K562 (cell line): Measurements from ENCODE around the gene NPAS2. TPM values are rescaled to one million over a fixed set of nuclear protein-coding genes. Genes with fewer than 3 reads are reported as not detected.

Source experiments
- ATAC-seq: fragments of 200-7000 bp; cut with Tn5 transposase; 3 replicates; pipeline ENCODE4 v1.9.1; 2020; ENCODE audit warnings: moderate library complexity
- BruUV-seq: library from RNA; stranded (reverse); fragments of 400-500 nt; replicated peaks from 2 replicates; lab custom pipeline; 2021; lab: Mats Ljungman, UMichigan
- CTCF ChIA-PET: fragments of 300-600 bp; formaldehyde crosslinking; extraction: SDS; loops from one replicate; lab custom pipeline; 2021; ENCODE audit warnings: low intra/inter-chr PET ratio; lab: Yijun Ruan, JAX
- POLR2A ChIA-PET: fragments of 300-600, 350-650 bp; sonication (Branson Sonifier 250); formaldehyde crosslinking; extraction: SDS; loops from one replicate; lab custom pipeline; 2021; ENCODE audit warnings: antibody characterized with exemption, inconsistent platforms; lab: Yijun Ruan, JAX
- DNase-seq, 4 experiments: peaks; one replicate each; pipeline versions ENCODE4 v3.0.0 to v3.0.0-alpha.2; 2011 to 2018; ENCODE audit warnings: low spot score in 3 of 4, mixed read lengths in 3 of 4; ENCODE audit errors: extremely low read depth in 1 of 4
- FAIRE-seq: peaks from 2 replicates; lab custom pipeline; 2011; peaks lifted over from hg19 to GRCh38; lab: Jason Lieb, UNC
- H2AFZ ChIP-seq: 2 replicates; pipeline ENCODE4 v1.6.0; 2011; ENCODE audit warnings: low read depth, low read length, control low read depth, inconsistent platforms
- H3K27ac ChIP-seq: fragments of 200-600 bp; 3 replicates; pipeline ENCODE4 v1.8.0; 2011; ENCODE audit warnings: low read depth, mild to moderate bottlenecking, control low read depth, inconsistent platforms, low read length, moderate library complexity, mixed read lengths; ENCODE audit errors: extremely low read depth
- H3K27me3 ChIP-seq, 2 experiments: fragments of 300-600 bp in 1 of 2; 2 replicates in 1 of 2; 3 replicates in 1 of 2; pipeline versions ENCODE4 v1.6.0 to v1.8.0; 2011; ENCODE audit warnings: inconsistent platforms in 2 of 2, low read length in 2 of 2, mild to moderate bottlenecking in 1 of 2, mixed read lengths in 1 of 2, moderate library complexity in 1 of 2; ENCODE audit not compliant: control insufficient read depth in 2 of 2, insufficient read depth in 2 of 2
- H3K36me3 ChIP-seq: fragments of 300-600 bp; 3 replicates; pipeline ENCODE4 v1.8.0; 2011; ENCODE audit warnings: mild to moderate bottlenecking, low read length, inconsistent platforms; ENCODE audit not compliant: control insufficient read depth, insufficient read depth
- H3K4me1 ChIP-seq, 2 experiments: fragments of 200-600 bp in 1 of 2; replicated peaks in 1 of 2; 2 replicates in 1 of 2; 3 replicates in 1 of 2; pipeline versions ENCODE4 v1.5.1 to v1.8.0; 2011; ENCODE audit warnings: inconsistent platforms in 2 of 2, low read length in 2 of 2, mild to moderate bottlenecking in 1 of 2, mixed read lengths in 1 of 2, moderate library complexity in 1 of 2; ENCODE audit not compliant: control insufficient read depth in 2 of 2, insufficient read depth in 2 of 2
- H3K4me2 ChIP-seq: 2 replicates; pipeline ENCODE4 v1.6.1; 2011; ENCODE audit warnings: low read length, control low read depth, inconsistent platforms, mixed read lengths; ENCODE audit not compliant: insufficient read depth
- H3K4me3 ChIP-seq: fragments of 200-600 bp; sonication (generic), shearing (Covaris generic); 2 replicates; pipeline ENCODE4 v1.5.1; 2016; ENCODE audit warnings: control low read depth, inconsistent platforms
- H3K79me2 ChIP-seq: fragments of 200-600 bp; 3 replicates; pipeline ENCODE4 v1.8.0; 2011; ENCODE audit warnings: low read length, inconsistent platforms; ENCODE audit not compliant: control insufficient read depth, insufficient read depth
- H3K9ac ChIP-seq, 2 experiments: 2 replicates each; pipeline versions ENCODE4 v1.6.0 to v1.6.1; 2011; ENCODE audit warnings: low read depth in 2 of 2, low read length in 2 of 2, control low read depth in 1 of 2, inconsistent platforms in 1 of 2, mild to moderate bottlenecking in 1 of 2, mixed read lengths in 1 of 2; ENCODE audit not compliant: insufficient read depth in 1 of 2
- H3K9me1 ChIP-seq: one replicate; pipeline ENCODE4 v1.6.0; 2011; ENCODE audit warnings: inconsistent platforms, mild to moderate bottlenecking, low read length, moderate library complexity; ENCODE audit not compliant: control insufficient read depth, insufficient read depth
- H3K9me3 ChIP-seq: replicated peaks from 2 replicates; pipeline ENCODE4 v1.5.1; 2011; ENCODE audit warnings: low read depth, low read length, inconsistent platforms; ENCODE audit not compliant: control insufficient read depth, insufficient read depth
- H4K20me1 ChIP-seq: replicated peaks from 2 replicates; pipeline ENCODE4 v1.6.1; 2011; ENCODE audit warnings: low read length, inconsistent platforms, mixed read lengths; ENCODE audit not compliant: control insufficient read depth, insufficient read depth
- ATF3 ChIP-seq, 2 experiments: fragments of 450-650 bp in 1 of 2; sonication (generic) in 1 of 2; formaldehyde crosslinking in 1 of 2; IDR thresholded peaks in 1 of 2; conservative IDR thresholded peaks in 1 of 2; 2 replicates each; pipeline versions ENCODE4 v1.6.1 to v1.8.1; 2016 to 2023; ENCODE audit warnings: mild to moderate bottlenecking in 2 of 2, moderate library complexity in 2 of 2, inconsistent platforms in 1 of 2, missing genetic modification reagents in 1 of 2
- ATF4 ChIP-seq: fragments of 450-650 bp; formaldehyde crosslinking; IDR thresholded peaks from 2 replicates; pipeline ENCODE4 v1.4.0; 2022; ENCODE audit warnings: mild to moderate bottlenecking, moderate library complexity
- BRF1 ChIP-seq: IDR thresholded peaks from 3 replicates; pipeline ENCODE4 v1.6.1; 2011; ENCODE audit warnings: borderline replicate concordance, mild to moderate bottlenecking; ENCODE audit not compliant: insufficient read length; ENCODE audit errors: extremely low read depth
- ELF2 ChIP-seq: fragments of 250-450 bp; sonication (Bioruptor Pico); IDR thresholded peaks from 2 replicates; pipeline ENCODE4 v1.5.0; 2021; ENCODE audit warnings: mild to moderate bottlenecking
- NKRF ChIP-seq: fragments of 450-650 bp; IDR thresholded peaks from 2 replicates; pipeline ENCODE4 v1.6.1; 2016; ENCODE audit warnings: borderline replicate concordance
- PHB2 ChIP-seq: fragments of 450-650 bp; IDR thresholded peaks from 2 replicates; pipeline ENCODE4 v1.6.1; 2017; ENCODE audit warnings: low read depth
- SMAD3 ChIP-seq: fragments of 450-650 bp; formaldehyde crosslinking; conservative IDR thresholded peaks from 2 replicates; pipeline ENCODE4 v1.4.0; 2020; ENCODE audit warnings: mild to moderate bottlenecking
- WGBS: fragments of 100-300 bp; shearing (Covaris generic); methylation state at CpG from one replicate; pipeline ENCODE4 v1.1.6; 2016; ENCODE audit warnings: low coverage, mixed read lengths; ENCODE audit not compliant: insufficient coverage; ENCODE audit errors: missing lambda C conversion rate; 5-methylcytosine and 5-hydroxymethylcytosine counted together
- in situ Hi-C: fragments of 300-500 bp; cut with MboI; formaldehyde crosslinking; loops from 4 replicates; pipeline ENCODE4 v1.15.0; 2018; ENCODE audit warnings: inconsistent platforms, mixed read lengths
- intact Hi-C: fragments of 100-400 bp; cut with micrococcal nuclease; formaldehyde crosslinking; loops from 2 replicates; pipeline ENCODE4 v1.14.2; 2022
- polyA plus RNA-seq, 8 experiments: library from polyadenylated mRNA; depleted of rRNA in 4 of 8; stranded (reverse) in 5 of 8; unstranded in 3 of 8; fragments of >200 nt; fragmentation: Nextera tagmentation in 2 of 8; fragmentation: Illumina TruSeq in 1 of 8; extraction: Ambion mirVana in 2 of 8; extraction: Trizol in 1 of 8; gene quantifications; 2 replicates each; pipeline versions ENCODE4 v1.2.1 to v1.2.3, GENCODE V29; 2011 to 2014; ENCODE audit warnings: inconsistent platforms in 1 of 8, missing spikeins in 1 of 8
- total RNA-seq, 7 experiments: library from RNA; depleted of rRNA in 6 of 7; stranded (reverse); fragments of >200 nt in 6 of 7; fragmentation: Illumina TruSeq in 2 of 7; extraction: Trizol in 2 of 7; gene quantifications; 2 replicates each; pipeline versions ENCODE4 v1.2.1 to v1.2.3, GENCODE V29; 2011 to 2021; ENCODE audit warnings: low replicate concordance in 1 of 7

The NPAS2 gene
- total and polyA plus RNA-seq, 9 of the 15 experiments (the other 6 are each of a cell fraction or from before 2014, with no cell fraction given): 0.06 to 0.29 (median 0.07) TPM; not detected in 5

GRCh38 chr2:100976645-100977391 lies 156.9 kb downstream of the NPAS2 start:
- no peak for ATAC-seq
- no peak overlapping the region for H2AFZ ChIP-seq
- in situ Hi-C loops: no loop called here
- WGBS: 7% methylated on average over 19 of the region's 19 CpGs
- no peak for TF ChIP-seq PHB2
- no peak for TF ChIP-seq NKRF
- no peak for TF ChIP-seq SMAD3
- no peak for TF ChIP-seq ATF4 (CRISPR knock-in tag)
- no peak for TF ChIP-seq ELF2
- no peak for TF ChIP-seq ATF3 (IDR thresholded peaks at IDR 0.05)
- TF ChIP-seq ATF3 (CRISPR knock-in tag; conservative IDR thresholded peaks at IDR 0.05): no peak
- TF ChIP-seq BRF1: no peak
- H3K9ac ChIP-seq: no peak overlapping the region
- H3K4me3 ChIP-seq: no peak overlapping the region
- H3K9me1 ChIP-seq: peaks cover 5% of the 10 kb centered on the region
- POLR2A ChIA-PET: interaction anchor here (1.2 kb wide), 2 partner anchors 11 to 25 kb away, joined by 3 to 6 read pairs; partner anchors contain the start of gene RPL31
- no peaks in the 10 kb centered on the region for H3K79me2 ChIP-seq
- BruUV-seq: no TSS peak
- H3K27me3 ChIP-seq: peaks cover 57 to 90% of the 10 kb centered on the region in 2 experiments
- no peaks in the 10 kb centered on the region for H3K36me3 ChIP-seq
- no peak overlapping the region for H3K4me2 ChIP-seq
- intact Hi-C loops: no loop called here
- no peak overlapping the region for H3K27ac ChIP-seq
- CTCF ChIA-PET: no interaction called here
- H3K4me1 ChIP-seq: no peaks in the 10 kb centered on the region
- no peaks in the 10 kb centered on the region for H3K9me3 ChIP-seq
- no peak for DNase-seq
- no peak for FAIRE-seq
- H4K20me1 ChIP-seq: peaks cover 4% of the 10 kb centered on the region; the same call in 1 of the 2 replicates
